ENCODE data around the gene PSMD3.
"Not testable (repeated sequence)": the region's sequence is repeated elsewhere in the genome, so short reads cannot be mapped to it uniquely, and the experiment has no call there.

The PSMD3 gene

GRCh38 chr17:39946551-39947330, 33.9 kb upstream of the PSMD3 start:
- Histone ChIP-seq H3K4me3 (ENCODE audit: low read depth, low read length) (no peak overlapping the region), H3K9me3 (ENCODE audit: severe bottlenecking) (no peaks in the 10 kb centered on the region), H3K27ac (no peak overlapping the region), H3K36me3 (no peaks in the 10 kb centered on the region), H3K27me3 (ENCODE audit: insufficient read depth, low read depth, severe bottlenecking) (no peaks in the 10 kb centered on the region)
- DNase-seq: no peak
- TF ChIP-seq, protein P1, sequence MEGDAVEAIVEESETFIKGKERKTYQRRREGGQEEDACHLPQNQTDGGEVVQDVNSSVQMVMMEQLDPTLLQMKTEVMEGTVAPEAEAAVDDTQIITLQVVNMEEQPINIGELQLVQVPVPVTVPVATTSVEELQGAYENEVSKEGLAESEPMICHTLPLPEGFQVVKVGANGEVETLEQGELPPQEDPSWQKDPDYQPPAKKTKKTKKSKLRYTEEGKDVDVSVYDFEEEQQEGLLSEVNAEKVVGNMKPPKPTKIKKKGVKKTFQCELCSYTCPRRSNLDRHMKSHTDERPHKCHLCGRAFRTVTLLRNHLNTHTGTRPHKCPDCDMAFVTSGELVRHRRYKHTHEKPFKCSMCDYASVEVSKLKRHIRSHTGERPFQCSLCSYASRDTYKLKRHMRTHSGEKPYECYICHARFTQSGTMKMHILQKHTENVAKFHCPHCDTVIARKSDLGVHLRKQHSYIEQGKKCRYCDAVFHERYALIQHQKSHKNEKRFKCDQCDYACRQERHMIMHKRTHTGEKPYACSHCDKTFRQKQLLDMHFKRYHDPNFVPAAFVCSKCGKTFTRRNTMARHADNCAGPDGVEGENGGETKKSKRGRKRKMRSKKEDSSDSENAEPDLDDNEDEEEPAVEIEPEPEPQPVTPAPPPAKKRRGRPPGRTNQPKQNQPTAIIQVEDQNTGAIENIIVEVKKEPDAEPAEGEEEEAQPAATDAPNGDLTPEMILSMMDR (IDR thresholded peaks at IDR 0.05; ENCODE audit: low read depth, low read length): no peak

DNA sequence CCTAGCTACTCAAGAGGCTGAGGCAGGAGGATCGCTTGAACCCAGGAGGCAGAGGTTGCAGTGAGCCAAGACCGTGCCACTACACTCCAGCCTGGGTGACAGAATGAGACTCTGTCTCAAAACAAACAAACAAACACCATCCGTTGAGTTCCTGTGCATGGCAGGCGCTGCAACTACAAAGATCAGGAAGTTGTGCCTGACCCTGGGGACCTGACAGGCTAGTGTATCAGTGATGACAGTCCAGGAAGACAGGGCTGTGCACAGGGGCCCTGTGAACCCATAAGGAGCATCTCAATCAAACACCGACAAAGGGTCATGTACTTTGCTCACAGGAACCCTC, 32.1 kb upstream of the PSMD3 start:
- not testable (repeated sequence) for H3K36me3 ChIP-seq; H3K27ac ChIP-seq; H3K4me3 ChIP-seq (ENCODE audit: low read depth, low read length); H3K9me3 ChIP-seq (ENCODE audit: severe bottlenecking); H3K27me3 ChIP-seq (ENCODE audit: insufficient read depth, low read depth, severe bottlenecking); DNase-seq

- TF ChIP-seq, protein P1 (IDR thresholded peaks at IDR 0.05; ENCODE audit: low read depth, low read length): no peak
- no peaks in the 10 kb centered on the region for H3K27me3 ChIP-seq (ENCODE audit: insufficient read depth, low read depth, severe bottlenecking)
- H3K4me3 ChIP-seq (ENCODE audit: low read depth, low read length): no peak overlapping the region
- H3K27ac ChIP-seq: no peak overlapping the region
- H3K36me3 ChIP-seq: no peaks in the 10 kb centered on the region
- peaks cover 3% of the 10 kb centered on the region for H3K9me3 ChIP-seq (ENCODE audit: severe bottlenecking)
- DNase-seq: no peak
Measured at GRCh38 chr17:39949028-39949427, 31.6 kb upstream of the PSMD3 start.

GRCh38 chr17:39950871-39951348, 29.7 kb upstream of the PSMD3 start:
- no peak overlapping the region for H3K27ac ChIP-seq
- peaks cover 3% of the 10 kb centered on the region for H3K9me3 ChIP-seq (ENCODE audit: severe bottlenecking)
- H3K36me3 ChIP-seq: no peaks in the 10 kb centered on the region
- TF ChIP-seq, protein P1 (IDR thresholded peaks at IDR 0.05; ENCODE audit: low read depth, low read length): no peak
- H3K27me3 ChIP-seq (ENCODE audit: insufficient read depth, low read depth, severe bottlenecking): no peaks in the 10 kb centered on the region
- peak; percentile 36 for DNase-seq
- no peak overlapping the region for H3K4me3 ChIP-seq (ENCODE audit: low read depth, low read length)

GRCh38 chr17:39951924-39952679, 28.5 kb upstream of the PSMD3 start:
- no peak for DNase-seq
- no peak overlapping the region for H3K4me3 ChIP-seq (ENCODE audit: low read depth, low read length)
- H3K27ac ChIP-seq: no peak overlapping the region

More at GRCh38 chr17:39951924-39952679, 28.5 kb upstream of the PSMD3 start:
- TF ChIP-seq, protein P1 (IDR thresholded peaks at IDR 0.05; ENCODE audit: low read depth, low read length): no peak
- Histone ChIP-seq H3K9me3 (ENCODE audit: severe bottlenecking) (peaks cover 3% of the 10 kb centered on the region), H3K27me3 (ENCODE audit: insufficient read depth, low read depth, severe bottlenecking) (no peaks in the 10 kb centered on the region), H3K36me3 (no peaks in the 10 kb centered on the region)
